Astrocyte (in vitro differentiated cells and primary cell): ENCODE data around the gene MRPL40. TPM values are rescaled to one million over a fixed set of nuclear protein-coding genes. Genes with fewer than 3 reads are reported as not detected.

Experiments used
- DNase-seq: peaks from one replicate; pipeline ENCODE4 v3.0.0-alpha.2; 2010; ENCODE audit warnings: low read depth
- FAIRE-seq: peaks from 2 replicates; lab custom pipeline; 2011; peaks lifted over from hg19 to GRCh38; lab: Jason Lieb, UNC
- H2AFZ ChIP-seq: 2 replicates; pipeline ENCODE4 v1.6.0; 2012; ENCODE audit warnings: low read depth, low read length, inconsistent platforms
- H3K27ac ChIP-seq: 2 replicates; pipeline ENCODE4 v1.5.1; 2011; ENCODE audit warnings: low read depth, low read length, inconsistent platforms
- H3K27me3 ChIP-seq: 2 replicates; pipeline ENCODE4 v1.6.0; 2011; ENCODE audit warnings: low read length, inconsistent platforms; ENCODE audit not compliant: insufficient read depth
- H3K36me3 ChIP-seq: 2 replicates; pipeline ENCODE4 v1.5.1; 2011; ENCODE audit warnings: low read length, inconsistent platforms; ENCODE audit not compliant: insufficient read depth
- H3K4me1 ChIP-seq: 2 replicates; pipeline ENCODE4 v1.5.1; 2011; ENCODE audit warnings: low read length, inconsistent platforms; ENCODE audit not compliant: insufficient read depth
- H3K4me2 ChIP-seq: 2 replicates; pipeline ENCODE4 v1.6.0; 2012; ENCODE audit warnings: low read length, inconsistent platforms
- H3K4me3 ChIP-seq: 2 replicates; pipeline ENCODE4 v1.5.1; 2011; ENCODE audit warnings: low read depth, mild to moderate bottlenecking, low read length, inconsistent platforms; ENCODE audit not compliant: insufficient read depth
- H3K79me2 ChIP-seq: 2 replicates; pipeline ENCODE4 v1.6.0; 2012; ENCODE audit warnings: mild to moderate bottlenecking, low read length, inconsistent platforms; ENCODE audit not compliant: insufficient read depth
- H3K9ac ChIP-seq: 2 replicates; pipeline ENCODE4 v1.6.0; 2012; ENCODE audit warnings: mild to moderate bottlenecking, low read length, inconsistent platforms
- H3K9me3 ChIP-seq: 2 replicates; pipeline ENCODE4 v1.5.1; 2012; ENCODE audit warnings: low read depth, mild to moderate bottlenecking, low read length, inconsistent platforms; ENCODE audit not compliant: insufficient read depth
- H4K20me1 ChIP-seq: 2 replicates; pipeline ENCODE4 v1.6.0; 2012; ENCODE audit warnings: low read length, inconsistent platforms; ENCODE audit not compliant: insufficient read depth
- H3K27ac Mint-ChIP-seq: one replicate; pipeline ENCODE4 v1.8.0; 2021; ENCODE audit warnings: mild to moderate bottlenecking, mixed read lengths; ENCODE audit not compliant: unreplicated experiment
- H3K27me3 Mint-ChIP-seq: one replicate; pipeline ENCODE4 v1.8.0; 2021; ENCODE audit warnings: low read depth, mixed read lengths; ENCODE audit not compliant: unreplicated experiment
- H3K36me3 Mint-ChIP-seq: one replicate; pipeline ENCODE4 v1.8.0; 2021; ENCODE audit warnings: low read depth, mixed read lengths; ENCODE audit not compliant: unreplicated experiment
- H3K4me1 Mint-ChIP-seq: one replicate; pipeline ENCODE4 v1.8.0; 2021; ENCODE audit warnings: low read depth, mixed read lengths; ENCODE audit not compliant: unreplicated experiment
- H3K4me3 Mint-ChIP-seq: one replicate; pipeline ENCODE4 v1.8.0; 2021; ENCODE audit warnings: mild to moderate bottlenecking, moderate library complexity, mixed read lengths; ENCODE audit not compliant: unreplicated experiment
- H3K9me3 Mint-ChIP-seq: one replicate; pipeline ENCODE4 v1.8.0; 2021; ENCODE audit warnings: mild to moderate bottlenecking, mixed read lengths; ENCODE audit not compliant: unreplicated experiment
- EZH2 ChIP-seq: IDR thresholded peaks from 2 replicates; pipeline ENCODE4 v1.6.1; 2012; ENCODE audit warnings: mild to moderate bottlenecking, low read length, inconsistent platforms; ENCODE audit not compliant: insufficient read depth
- total RNA-seq: library from RNA; stranded (reverse); gene quantifications from 2 replicates; pipeline ENCODE4 v1.2.1, GENCODE V29; 2021
- TF ChIP-seq, protein P1 (sequence below): IDR thresholded peaks from 2 replicates; pipeline ENCODE4 v1.5.1; 2011; ENCODE audit warnings: low read depth, mild to moderate bottlenecking, inconsistent platforms, low read length, moderate library complexity; ENCODE audit not compliant: insufficient read depth

The MRPL40 gene
- total RNA-seq, 1 donor from 2014 or later = 34.7 TPM

DNA sequence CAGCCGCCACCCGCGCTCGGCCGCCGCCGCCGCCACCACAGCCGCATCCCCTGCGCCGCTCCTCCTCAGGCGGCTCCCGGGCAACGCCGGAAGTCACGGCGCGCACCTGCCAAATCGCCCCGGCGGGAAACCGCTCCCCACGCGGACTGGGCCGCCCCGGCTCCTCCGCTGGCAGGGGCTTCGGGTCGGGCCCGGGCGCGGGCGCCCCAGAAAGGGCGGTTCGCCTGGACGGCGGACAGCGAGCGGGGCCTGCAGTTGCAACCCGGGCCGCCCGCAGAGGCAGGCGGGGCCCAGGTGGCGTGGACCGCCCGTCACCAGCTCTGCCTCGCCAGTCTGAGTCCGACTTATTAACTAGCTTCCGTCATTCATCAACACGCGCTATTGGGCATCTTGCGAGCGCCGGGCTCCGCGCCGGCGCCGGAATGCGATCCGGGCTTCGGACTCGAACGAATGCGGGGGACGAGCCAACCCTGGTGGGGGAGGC is 654 bp upstream of the MRPL40 start, which contains the start of gene HIRA:
Gene HIRA, minus strand, starts transcription at position 85 of the 484 bp plus-strand sequence. CDS start 257 bp downstream, outside the sequence.
- H3K27ac ChIP-seq = peak within 1 kb of the TSS; percentile 93
- DNase-seq = peak; percentile 72

DNA sequence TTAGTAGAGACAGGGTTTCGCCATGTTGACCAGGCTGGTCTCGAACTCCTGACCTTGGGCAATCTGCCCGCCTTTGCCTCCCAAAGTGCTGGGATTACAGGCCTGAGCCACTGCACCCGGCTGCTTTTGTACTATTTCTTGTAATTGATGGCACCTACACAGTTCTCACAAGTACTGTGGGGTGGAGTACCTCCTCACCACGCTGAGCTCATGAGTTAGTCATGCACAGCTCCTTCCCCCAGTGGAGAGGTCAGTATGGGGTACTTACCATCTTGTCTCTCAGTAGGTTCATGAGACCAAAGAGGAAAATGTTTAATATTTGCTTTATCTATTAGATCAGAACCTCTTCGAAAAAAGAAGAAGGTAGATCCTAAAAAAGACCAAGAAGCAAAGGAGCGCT is 2.1 kb downstream of the MRPL40 start:
- H3K4me3 Mint-ChIP-seq = peak overlapping the region; percentile 54
- H3K4me3 ChIP-seq = no peak overlapping the region
- no peak for DNase-seq
- peaks cover 10% of the 10 kb centered on the region for H3K4me1 ChIP-seq
- no peaks in the 10 kb centered on the region for H3K27me3 Mint-ChIP-seq
- no peaks in the 10 kb centered on the region for H3K9me3 Mint-ChIP-seq
- no peak for FAIRE-seq
- no peaks in the 10 kb centered on the region for H3K9me3 ChIP-seq
- no peak overlapping the region for H2AFZ ChIP-seq
- peaks cover 15% of the 10 kb centered on the region for H3K4me1 Mint-ChIP-seq
- peaks cover 16% of the 10 kb centered on the region for H4K20me1 ChIP-seq
- H3K27ac ChIP-seq = no peak overlapping the region
- H3K4me2 ChIP-seq = no peak overlapping the region
- peaks cover 5% of the 10 kb centered on the region for H3K36me3 Mint-ChIP-seq
- peaks cover 32% of the 10 kb centered on the region for H3K79me2 ChIP-seq
- no peak overlapping the region for H3K27ac Mint-ChIP-seq
- no peaks in the 10 kb centered on the region for H3K27me3 ChIP-seq
- no peak overlapping the region for H3K9ac ChIP-seq
- TF ChIP-seq EZH2 = no peak
- TF ChIP-seq, protein P1, sequence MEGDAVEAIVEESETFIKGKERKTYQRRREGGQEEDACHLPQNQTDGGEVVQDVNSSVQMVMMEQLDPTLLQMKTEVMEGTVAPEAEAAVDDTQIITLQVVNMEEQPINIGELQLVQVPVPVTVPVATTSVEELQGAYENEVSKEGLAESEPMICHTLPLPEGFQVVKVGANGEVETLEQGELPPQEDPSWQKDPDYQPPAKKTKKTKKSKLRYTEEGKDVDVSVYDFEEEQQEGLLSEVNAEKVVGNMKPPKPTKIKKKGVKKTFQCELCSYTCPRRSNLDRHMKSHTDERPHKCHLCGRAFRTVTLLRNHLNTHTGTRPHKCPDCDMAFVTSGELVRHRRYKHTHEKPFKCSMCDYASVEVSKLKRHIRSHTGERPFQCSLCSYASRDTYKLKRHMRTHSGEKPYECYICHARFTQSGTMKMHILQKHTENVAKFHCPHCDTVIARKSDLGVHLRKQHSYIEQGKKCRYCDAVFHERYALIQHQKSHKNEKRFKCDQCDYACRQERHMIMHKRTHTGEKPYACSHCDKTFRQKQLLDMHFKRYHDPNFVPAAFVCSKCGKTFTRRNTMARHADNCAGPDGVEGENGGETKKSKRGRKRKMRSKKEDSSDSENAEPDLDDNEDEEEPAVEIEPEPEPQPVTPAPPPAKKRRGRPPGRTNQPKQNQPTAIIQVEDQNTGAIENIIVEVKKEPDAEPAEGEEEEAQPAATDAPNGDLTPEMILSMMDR = no peak
- H3K36me3 ChIP-seq = peaks cover 9% of the 10 kb centered on the region

More for the DNA sequence above, 654 bp upstream of the MRPL40 start, which contains the start of gene HIRA:
- Mint-ChIP-seq H3K9me3 (no peaks in the 10 kb centered on the region), H3K4me3 (peak within 1 kb of the TSS; percentile 94), H3K4me1 (peaks cover 18% of the 10 kb centered on the region), H3K27me3 (no peaks in the 10 kb centered on the region), H3K27ac (peak within 1 kb of the TSS; percentile 83), H3K36me3 (peaks cover 7% of the 10 kb centered on the region)
- Histone ChIP-seq H3K9ac (peak within 1 kb of the TSS; percentile 86), H3K9me3 (no peaks in the 10 kb centered on the region), H3K4me1 (peaks cover 15% of the 10 kb centered on the region), H3K27me3 (no peaks in the 10 kb centered on the region), H3K4me3 (peak within 1 kb of the TSS; percentile 82), H3K4me2 (peak within 1 kb of the TSS; percentile 96), H3K36me3 (peaks cover 9% of the 10 kb centered on the region), H2AFZ (peak within 1 kb of the TSS; percentile 86), H4K20me1 (peaks cover 38% of the 10 kb centered on the region), H3K79me2 (peaks cover 57% of the 10 kb centered on the region)
- no peak for TF ChIP-seq EZH2
- TF ChIP-seq, protein P1 = no peak
- no peak for FAIRE-seq
